ENCODE data around the gene WSCD2. TPM values are rescaled to one million over a fixed set of nuclear protein-coding genes. Genes with fewer than 3 reads are reported as not detected.

WSCD2 gene
- total RNA-seq, 2 experiments from 2014 or later = not detected

GRCh38 chr12:108099073-108099472 lies 30.0 kb upstream of the WSCD2 start:
- no peak overlapping the region for H3K27ac ChIP-seq (ENCODE audit: low read depth in 1 of 2, low read length in 2 of 2)
- no peaks in the 10 kb centered on the region for H3K9me3 ChIP-seq (ENCODE audit: control insufficient read depth in 1 of 2, insufficient read depth in 1 of 2, low read length in 2 of 2)
- Mint-ChIP-seq H3K4me1 (ENCODE audit: low read depth) (no peaks in the 10 kb centered on the region), H3K36me3 (ENCODE audit: low read depth) (no peaks in the 10 kb centered on the region), H3K9me3 (no peaks in the 10 kb centered on the region), H3K4me3 (no peak overlapping the region), H3K27me3 (peaks cover 41% of the 10 kb centered on the region), H3K27ac (no peak overlapping the region)
- H3K36me3 ChIP-seq (ENCODE audit: insufficient read depth, low read length) = no peaks in the 10 kb centered on the region
- intact Hi-C loops (cut with DNase I, micrococcal nuclease) = loop anchor here (1.0 to 5.0 kb wide), 2 partner anchors 413 kb away; no protein-coding TSS in a partner anchor
- ChIA-PET CTCF (no interaction called here), POLR2A (no interaction called here)
- H3K4me1 ChIP-seq (ENCODE audit: insufficient read depth, low read length) = no peaks in the 10 kb centered on the region
- no peak for TF ChIP-seq CTCF (IDR thresholded peaks at IDR 0.05)
- ATAC-seq (ENCODE audit: poor library complexity) (no peak), DNase-seq (peak in 2 of 14 experiments; percentile 7 to 40)
- H3K27me3 ChIP-seq (ENCODE audit: control insufficient read depth in 1 of 2, insufficient read depth in 2 of 2, low read length in 2 of 2) = peaks cover 0 to 2% of the 10 kb centered on the region in 2 experiments
- no peak overlapping the region for H3K4me3 ChIP-seq (ENCODE audit: low read length)

GRCh38 chr12:108099778-108100489 lies 29.2 kb upstream of the WSCD2 start:
- Mint-ChIP-seq H3K36me3 (ENCODE audit: low read depth) (no peaks in the 10 kb centered on the region), H3K4me1 (ENCODE audit: low read depth) (no peaks in the 10 kb centered on the region), H3K4me3 (no peak overlapping the region), H3K27me3 (peaks cover 33% of the 10 kb centered on the region), H3K9me3 (no peaks in the 10 kb centered on the region), H3K27ac (no peak overlapping the region)
- H3K9me3 ChIP-seq (ENCODE audit: control insufficient read depth in 1 of 2, insufficient read depth in 1 of 2, low read length in 2 of 2) = no peaks in the 10 kb centered on the region
- POLR2A ChIA-PET = no interaction called here
- CTCF ChIA-PET = no interaction called here
- H3K27ac ChIP-seq (ENCODE audit: low read depth in 1 of 2, low read length in 2 of 2) = no peak overlapping the region
- ATAC-seq (ENCODE audit: poor library complexity) (no peak), DNase-seq (no peak)
- no peak for TF ChIP-seq CTCF (IDR thresholded peaks at IDR 0.05)
- no peak overlapping the region for H3K4me3 ChIP-seq (ENCODE audit: low read length)
- peaks cover 0 to 5% of the 10 kb centered on the region in 2 experiments for H3K27me3 ChIP-seq (ENCODE audit: control insufficient read depth in 1 of 2, insufficient read depth in 2 of 2, low read length in 2 of 2)
- no peaks in the 10 kb centered on the region for H3K4me1 ChIP-seq (ENCODE audit: insufficient read depth, low read length)
- no peaks in the 10 kb centered on the region for H3K36me3 ChIP-seq (ENCODE audit: insufficient read depth, low read length)
- intact Hi-C loops (cut with DNase I, micrococcal nuclease) = loop anchor here (1.0 to 10.0 kb wide), 3 partner anchors 355 to 412 kb away; no protein-coding TSS in a partner anchor

- DNase-seq (no peak), ATAC-seq (ENCODE audit: poor library complexity) (no peak)
- Histone ChIP-seq H3K4me3 (ENCODE audit: low read length) (no peak overlapping the region), H3K27me3 (ENCODE audit: control insufficient read depth in 1 of 2, insufficient read depth in 2 of 2, low read length in 2 of 2) (peaks cover 6 to 8% of the 10 kb centered on the region in 2 experiments), H3K36me3 (ENCODE audit: insufficient read depth, low read length) (no peaks in the 10 kb centered on the region), H3K27ac (ENCODE audit: low read depth in 1 of 2, low read length in 2 of 2) (no peak overlapping the region), H3K4me1 (ENCODE audit: insufficient read depth, low read length) (no peaks in the 10 kb centered on the region), H3K9me3 (ENCODE audit: control insufficient read depth in 1 of 2, insufficient read depth in 1 of 2, low read length in 2 of 2) (no peaks in the 10 kb centered on the region)
- intact Hi-C loops (cut with DNase I, micrococcal nuclease) = loop anchor here in 1 of 2 experiments (10.0 kb wide), 1 partner anchor 353 kb away; no protein-coding TSS in a partner anchor
- Mint-ChIP-seq H3K9me3 (no peaks in the 10 kb centered on the region), H3K27me3 (peaks cover 29% of the 10 kb centered on the region), H3K27ac (no peak overlapping the region), H3K36me3 (ENCODE audit: low read depth) (no peaks in the 10 kb centered on the region), H3K4me1 (ENCODE audit: low read depth) (no peaks in the 10 kb centered on the region), H3K4me3 (no peak overlapping the region)
- ChIA-PET CTCF (no interaction called here), POLR2A (no interaction called here)
- no peak for TF ChIP-seq CTCF (IDR thresholded peaks at IDR 0.05)
These were observed 27.4 kb upstream of the WSCD2 start for GRCh38 chr12:108101605-108102175.

Measured in CD4-positive, alpha-beta T cell (primary cell).